GM21723 (cell line): Measurements from ENCODE around the gene PRKG2.
"Not testable (repeated sequence)": the region's sequence is repeated elsewhere in the genome, so short reads cannot be mapped to it uniquely, and the experiment has no call there.

Experiments used
- ATAC-seq: cut with Tn5 transposase; IDR thresholded peaks from one replicate; pipeline ENCODE4 v1.9.1; 2021; ENCODE audit warnings: mild to moderate bottlenecking, moderate library complexity; ENCODE audit not compliant: unreplicated experiment

Gene PRKG2

GRCh38 chr4:81164126-81164525 lies 50.9 kb downstream of the PRKG2 start:
- ATAC-seq, result no peak

GRCh38 chr4:81162752-81163458 lies 52.1 kb downstream of the PRKG2 start:
- no peak for ATAC-seq

- ATAC-seq, result not testable (repeated sequence)
Observed at GRCh38 chr4:81153714-81154323, 61.2 kb downstream of the PRKG2 start.

- ATAC-seq, result no peak
Observed at GRCh38 chr4:81152839-81153713, 61.9 kb downstream of the PRKG2 start.

- ATAC-seq, result no peak
Observed at GRCh38 chr4:81149976-81150375, 65.0 kb downstream of the PRKG2 start.

GRCh38 chr4:81148576-81148975 lies 66.4 kb downstream of the PRKG2 start:
- ATAC-seq, result no peak

GRCh38 chr4:81146466-81146865 lies 68.6 kb downstream of the PRKG2 start:
- ATAC-seq, result no peak

GRCh38 chr4:81143183-81143582 lies 71.8 kb downstream of the PRKG2 start:
- ATAC-seq, result no peak

GRCh38 chr4:81142744-81143143 lies 72.3 kb downstream of the PRKG2 start:
- no peak for ATAC-seq

- no peak for ATAC-seq
Observed at GRCh38 chr4:81137894-81138293, 77.1 kb downstream of the PRKG2 start.

GRCh38 chr4:81137446-81137845 lies 77.6 kb downstream of the PRKG2 start:
- no peak for ATAC-seq

- ATAC-seq, result no peak
Observed at GRCh38 chr4:81136161-81136905, 78.7 kb downstream of the PRKG2 start.

GRCh38 chr4:81135501-81135900 lies 79.5 kb downstream of the PRKG2 start:
- ATAC-seq, result no peak

GRCh38 chr4:81131563-81131962 lies 83.5 kb downstream of the PRKG2 start:
- ATAC-seq, result no peak

GRCh38 chr4:81131066-81131465 lies 84.0 kb downstream of the PRKG2 start:
- ATAC-seq, result no peak

- ATAC-seq, result no peak
Observed at GRCh38 chr4:81130569-81130968, 84.5 kb downstream of the PRKG2 start.

GRCh38 chr4:81120055-81120454 lies 95.0 kb downstream of the PRKG2 start:
- ATAC-seq, result no peak

GRCh38 chr4:81118086-81118485 lies 96.9 kb downstream of the PRKG2 start:
- ATAC-seq, result no peak

GRCh38 chr4:81116566-81116965 lies 98.5 kb downstream of the PRKG2 start:
- no peak for ATAC-seq

- ATAC-seq, result no peak
Observed at GRCh38 chr4:81113024-81113423, 102.0 kb downstream of the PRKG2 start.

GRCh38 chr4:81109356-81109755 lies 105.7 kb downstream of the PRKG2 start:
- no peak for ATAC-seq
